ENCODE data around the gene A4GALT.

GRCh38 chr22:42653999-42654398 lies 66.7 kb downstream of the A4GALT start:
- TF ChIP-seq, protein P1, sequence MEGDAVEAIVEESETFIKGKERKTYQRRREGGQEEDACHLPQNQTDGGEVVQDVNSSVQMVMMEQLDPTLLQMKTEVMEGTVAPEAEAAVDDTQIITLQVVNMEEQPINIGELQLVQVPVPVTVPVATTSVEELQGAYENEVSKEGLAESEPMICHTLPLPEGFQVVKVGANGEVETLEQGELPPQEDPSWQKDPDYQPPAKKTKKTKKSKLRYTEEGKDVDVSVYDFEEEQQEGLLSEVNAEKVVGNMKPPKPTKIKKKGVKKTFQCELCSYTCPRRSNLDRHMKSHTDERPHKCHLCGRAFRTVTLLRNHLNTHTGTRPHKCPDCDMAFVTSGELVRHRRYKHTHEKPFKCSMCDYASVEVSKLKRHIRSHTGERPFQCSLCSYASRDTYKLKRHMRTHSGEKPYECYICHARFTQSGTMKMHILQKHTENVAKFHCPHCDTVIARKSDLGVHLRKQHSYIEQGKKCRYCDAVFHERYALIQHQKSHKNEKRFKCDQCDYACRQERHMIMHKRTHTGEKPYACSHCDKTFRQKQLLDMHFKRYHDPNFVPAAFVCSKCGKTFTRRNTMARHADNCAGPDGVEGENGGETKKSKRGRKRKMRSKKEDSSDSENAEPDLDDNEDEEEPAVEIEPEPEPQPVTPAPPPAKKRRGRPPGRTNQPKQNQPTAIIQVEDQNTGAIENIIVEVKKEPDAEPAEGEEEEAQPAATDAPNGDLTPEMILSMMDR (conservative IDR thresholded peaks at IDR 0.05; ENCODE audit: low read length), result no peak
- no peak for TF ChIP-seq EZH2phosphoT487 (IDR thresholded peaks at IDR 0.05; ENCODE audit: borderline replicate concordance, low read depth, low read length)

All from OCI-LY7 (cell line).